Measurements from ENCODE around the gene PERM1.

PERM1 gene

DNA sequence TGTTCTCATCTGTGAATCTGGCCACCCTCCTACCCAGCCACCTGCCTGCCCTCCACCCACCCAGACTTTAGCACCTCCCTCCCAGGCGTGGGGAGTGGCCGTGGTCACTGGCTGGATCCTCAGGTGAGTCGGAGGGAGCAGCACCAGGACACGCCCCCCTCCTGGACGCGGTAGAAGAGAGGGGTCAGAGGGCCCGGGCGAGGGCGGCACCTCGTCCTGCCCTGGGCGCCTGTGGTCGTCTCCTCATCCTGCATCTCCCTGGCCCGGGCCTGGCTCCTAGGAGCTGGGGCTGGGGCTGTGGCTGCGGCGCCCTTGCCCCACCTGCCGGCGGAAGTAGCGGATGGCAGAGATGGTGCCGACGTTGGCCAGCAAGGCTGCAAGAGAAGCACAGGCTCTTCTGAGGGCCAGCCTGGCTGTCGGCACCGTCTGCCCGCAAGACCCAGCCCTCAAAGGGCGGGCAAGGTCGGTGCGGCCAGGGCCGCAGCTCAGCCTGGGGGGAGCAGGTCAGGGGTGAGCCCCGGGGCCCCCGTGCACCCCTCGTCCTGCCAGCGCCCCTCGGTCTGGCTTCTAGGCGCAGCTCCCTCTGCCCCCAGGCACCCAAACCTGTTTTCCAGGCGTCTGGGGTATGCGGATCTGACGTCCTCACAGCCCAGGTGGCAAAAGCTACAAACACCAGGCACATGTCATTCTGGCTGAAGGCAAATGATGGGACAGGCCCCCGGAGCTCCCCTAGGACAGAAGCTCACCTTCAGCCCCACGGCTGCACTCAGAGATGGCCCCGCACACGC, 5.8 kb downstream of the PERM1 start:
- DNase-seq, result peak; percentile 75

DNA sequence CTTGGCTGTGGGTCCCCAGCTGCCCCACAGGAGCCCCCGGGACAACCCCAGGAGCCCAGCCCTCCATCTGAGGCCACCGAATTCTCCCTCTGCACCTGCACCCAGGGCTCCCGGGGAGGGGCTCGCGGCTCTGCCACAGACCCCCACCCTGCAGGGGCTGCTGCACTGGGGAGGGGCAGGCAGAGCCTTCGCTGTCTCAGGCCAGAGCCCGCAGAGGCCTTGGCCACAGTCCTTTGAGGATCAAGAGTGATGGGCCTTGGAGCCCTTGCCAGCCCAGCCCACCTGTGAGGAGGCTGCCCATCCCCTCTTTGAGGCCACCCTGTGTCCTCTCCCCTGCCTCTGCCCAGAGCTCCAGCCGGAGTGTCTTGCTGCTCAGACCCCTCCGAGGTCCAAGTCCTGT, 6.5 kb downstream of the PERM1 start:
- DNase-seq, result no peak

DNA sequence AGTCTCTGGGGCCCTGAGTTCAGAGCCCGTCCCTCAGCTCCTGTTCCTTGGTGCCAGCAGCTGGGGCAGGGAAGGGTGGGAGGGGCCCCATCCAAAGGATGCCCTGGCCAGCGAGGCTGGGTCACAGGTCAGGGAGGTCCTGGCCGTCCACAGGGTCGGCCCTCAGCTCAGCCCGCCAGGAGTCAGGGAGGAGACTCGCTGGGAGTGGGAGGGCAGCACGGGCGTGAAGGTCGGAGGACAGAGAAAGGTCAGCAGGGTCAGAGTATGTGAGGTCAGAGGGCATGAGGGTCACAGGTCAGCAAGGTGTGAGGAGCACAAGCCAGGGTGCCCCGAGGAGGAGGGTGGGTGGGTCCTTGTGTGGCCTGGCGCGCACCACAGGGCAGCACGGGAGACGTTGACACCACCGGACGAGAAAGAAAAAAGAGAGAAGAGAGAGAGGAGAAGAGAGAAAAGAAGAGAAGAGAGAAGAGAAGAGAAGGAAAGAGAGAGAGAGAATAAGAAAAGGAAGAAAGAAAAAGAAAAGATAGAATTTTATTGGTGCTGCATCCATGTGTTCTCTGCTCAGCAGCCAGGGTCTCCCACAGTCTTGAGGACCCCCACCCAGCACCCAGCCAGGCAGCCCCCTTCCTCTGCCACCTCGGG, 7.1 kb downstream of the PERM1 start:
- no peak for DNase-seq

DNA sequence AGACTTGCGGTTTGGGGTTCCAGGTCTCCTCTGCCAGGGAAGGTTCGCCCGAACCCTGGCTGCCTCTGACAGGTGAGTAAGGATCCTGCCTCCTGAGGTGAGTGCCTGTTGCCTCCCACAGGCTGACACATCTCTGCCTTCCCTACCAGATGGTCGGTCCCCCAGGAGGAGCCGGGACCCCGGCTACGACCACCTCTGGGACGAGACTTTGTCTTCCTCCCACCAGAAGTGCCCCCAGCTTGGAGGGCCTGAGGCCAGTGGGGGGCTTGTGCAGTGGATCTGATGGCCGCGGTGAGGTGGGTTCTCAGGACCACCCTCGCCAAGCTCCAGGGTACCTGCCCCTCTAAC, 7.6 kb downstream of the PERM1 start:
- no peak for DNase-seq

DNA sequence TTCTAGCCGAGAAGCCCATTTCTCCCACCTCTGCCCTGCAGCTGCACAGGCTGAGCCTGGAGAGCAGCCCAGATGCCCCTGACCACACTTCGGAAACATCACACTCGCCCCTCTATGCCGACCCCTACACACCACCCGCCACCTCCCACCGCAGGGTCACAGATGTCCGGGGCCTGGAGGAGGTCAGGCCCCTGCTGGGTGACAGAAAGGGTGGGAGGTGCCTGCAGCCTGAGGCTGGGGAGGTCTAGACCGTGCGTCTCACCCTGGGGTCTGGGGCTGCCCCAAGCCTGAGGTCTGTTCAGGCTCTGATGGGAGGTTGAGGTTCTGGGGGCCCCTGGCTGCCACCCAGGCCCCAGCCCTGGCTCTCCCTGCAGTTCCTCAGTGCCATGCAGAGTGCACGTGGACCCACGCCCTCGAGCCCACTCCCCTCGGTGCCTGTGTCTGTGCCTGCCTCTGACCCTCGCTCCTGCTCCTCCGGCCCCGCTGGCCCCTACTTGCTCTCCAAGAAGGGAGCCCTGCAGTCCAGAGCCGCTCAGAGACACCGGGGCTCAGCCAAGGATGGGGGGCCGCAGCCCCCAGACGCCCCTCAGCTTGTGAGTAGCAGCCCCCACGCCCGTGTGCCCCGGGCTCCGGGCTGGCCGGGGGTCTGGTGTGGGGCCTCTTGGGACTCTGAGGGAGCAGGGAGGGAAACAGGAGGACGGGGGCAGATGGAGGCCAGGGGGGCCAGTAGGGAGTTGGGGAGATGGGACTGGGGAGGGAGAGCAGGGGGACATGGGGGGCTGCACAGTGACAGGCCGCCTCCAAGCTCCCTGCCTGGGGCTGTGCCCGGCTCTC, 8.2 kb downstream of the PERM1 start:
- DNase-seq, result no peak

DNA sequence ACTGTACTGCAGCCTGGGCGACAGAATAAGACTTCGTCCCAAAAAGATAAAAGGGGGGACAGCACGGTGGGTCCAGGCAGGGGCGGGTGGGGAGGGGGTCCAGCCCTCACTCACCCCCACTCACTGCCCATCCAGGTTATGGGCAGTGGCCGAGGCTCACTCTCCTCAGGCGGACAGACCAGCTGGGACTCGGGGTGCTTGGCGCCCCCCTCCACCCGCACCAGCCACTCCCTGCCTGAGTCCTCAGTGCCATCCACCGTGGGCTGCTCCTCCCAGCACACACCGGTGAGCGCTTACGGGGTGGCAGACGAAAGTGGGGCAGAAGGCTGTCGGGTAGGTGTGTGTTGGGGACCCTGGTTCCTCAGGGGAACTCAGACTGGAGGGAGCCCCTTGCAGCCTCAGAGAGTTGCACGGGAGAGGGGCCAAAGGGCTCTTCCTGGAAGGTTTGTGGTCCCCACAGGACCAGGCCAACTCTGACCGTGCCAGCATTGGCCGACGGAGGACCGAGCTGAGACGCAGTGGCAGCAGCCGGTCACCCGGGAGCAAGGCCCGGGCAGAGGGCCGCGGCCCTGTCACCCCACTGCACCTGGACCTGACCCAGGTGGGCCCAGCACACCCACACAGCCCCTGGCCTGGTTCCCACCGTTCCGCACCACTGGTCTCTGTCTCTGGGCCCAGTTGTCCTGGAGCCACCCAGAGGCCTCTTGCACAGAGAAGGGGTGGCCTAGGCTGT, 9.0 kb downstream of the PERM1 start:
- DNase-seq, result no peak

DNA sequence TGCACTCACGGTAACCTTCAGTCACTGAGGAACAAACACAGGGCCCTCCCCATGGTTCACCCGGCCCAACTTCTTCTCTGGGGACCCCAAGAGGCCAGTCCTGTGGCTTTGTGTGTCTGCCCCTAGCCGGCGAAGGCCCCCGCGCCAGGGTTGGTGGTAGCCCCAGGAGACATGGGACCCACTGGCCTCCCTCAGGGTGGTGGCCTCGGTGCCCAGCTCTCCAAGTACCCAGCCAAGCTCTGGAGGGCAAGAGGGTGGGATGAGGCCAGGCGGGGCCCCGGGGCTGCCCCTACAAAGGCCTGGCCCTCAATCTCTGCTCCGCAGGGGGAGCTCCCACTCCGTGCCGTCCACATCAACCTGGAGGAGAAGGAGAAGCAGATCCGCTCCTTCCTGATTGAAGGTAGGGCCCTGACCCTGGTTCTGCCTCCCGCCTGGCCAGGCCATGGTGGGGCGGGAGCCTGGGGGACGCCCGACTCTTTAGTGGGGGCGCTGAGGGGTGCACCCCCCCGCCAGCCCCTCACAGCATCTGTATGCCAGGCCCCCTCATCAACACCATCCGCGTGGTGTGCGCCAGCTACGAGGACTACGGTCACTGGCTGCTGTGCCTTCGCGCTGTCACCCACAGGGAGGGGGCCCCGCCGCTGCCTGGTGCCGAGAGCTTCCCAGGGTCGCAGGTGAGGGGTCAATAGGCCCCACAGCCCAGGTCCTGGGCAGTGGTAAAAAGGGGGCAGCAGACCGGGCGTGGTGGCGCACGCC, 10.0 kb downstream of the PERM1 start:
- no peak for DNase-seq

DNA sequence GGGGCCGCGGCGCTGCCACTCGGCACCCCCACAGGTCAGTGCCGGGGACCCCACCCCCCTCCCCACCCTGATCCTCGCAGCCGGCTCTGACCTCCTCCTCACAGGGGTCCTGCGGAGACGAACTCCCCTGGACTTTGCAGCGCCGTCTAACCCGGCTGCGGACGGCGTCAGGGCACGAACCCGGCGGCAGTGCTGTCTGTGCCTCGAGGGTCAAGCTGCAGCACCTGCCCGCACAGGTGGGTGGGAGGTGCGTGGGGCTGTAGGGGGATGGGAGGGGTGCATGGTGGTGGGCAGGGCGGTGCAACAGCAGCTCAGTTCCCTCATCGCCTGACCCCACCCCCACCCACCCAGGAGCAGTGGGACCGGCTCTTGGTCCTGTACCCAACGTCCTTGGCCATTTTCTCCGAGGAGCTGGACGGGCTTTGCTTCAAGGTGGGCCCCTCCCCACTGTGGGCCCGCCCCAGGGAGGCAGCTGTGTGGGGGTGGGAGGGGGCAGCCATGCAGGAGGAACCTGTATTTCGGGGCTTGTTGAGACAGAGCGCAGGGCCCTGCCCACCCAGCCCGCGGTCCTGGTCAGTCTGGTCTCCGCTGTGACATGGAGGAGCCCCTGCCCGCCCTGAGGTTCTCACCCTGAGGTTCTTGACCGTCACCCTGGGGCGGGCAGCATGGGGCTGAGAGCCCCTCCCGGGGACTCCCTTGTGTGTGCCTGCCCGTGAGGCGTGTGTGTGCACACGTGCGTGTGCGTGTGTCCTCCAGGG, 10.7 kb downstream of the PERM1 start:
- DNase-seq, result no peak

DNA sequence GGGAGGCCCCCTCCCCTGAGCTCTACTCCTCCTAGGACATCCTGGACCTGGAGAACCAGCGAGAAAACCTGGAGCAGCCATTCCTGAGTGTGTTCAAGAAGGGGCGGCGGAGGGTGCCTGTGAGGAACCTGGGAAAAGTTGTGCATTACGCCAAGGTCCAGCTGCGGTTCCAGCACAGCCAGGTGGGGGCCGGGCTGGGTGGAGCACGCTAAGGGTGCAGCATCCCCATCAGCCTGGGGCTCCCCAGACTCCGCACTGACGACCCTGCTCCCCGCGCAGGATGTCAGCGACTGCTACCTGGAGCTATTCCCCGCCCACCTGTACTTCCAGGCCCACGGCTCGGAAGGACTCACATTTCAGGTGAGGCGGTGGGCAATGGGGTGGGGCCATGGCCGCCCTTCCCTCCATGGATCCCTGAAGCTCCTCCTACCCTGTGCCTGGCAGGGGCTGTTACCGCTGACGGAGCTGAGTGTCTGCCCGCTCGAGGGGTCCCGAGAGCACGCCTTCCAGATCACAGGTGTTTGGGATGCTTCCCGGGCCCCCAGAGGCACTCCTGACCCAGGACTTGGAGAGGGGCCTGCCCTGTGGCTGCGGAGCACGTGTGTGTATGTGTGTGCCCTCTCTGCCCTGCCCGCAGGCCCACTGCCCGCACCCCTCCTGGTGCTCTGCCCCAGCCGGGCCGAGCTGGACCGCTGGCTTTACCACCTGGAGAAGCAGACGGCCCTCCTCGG, 11.5 kb downstream of the PERM1 start:
- DNase-seq, result no peak

DNA sequence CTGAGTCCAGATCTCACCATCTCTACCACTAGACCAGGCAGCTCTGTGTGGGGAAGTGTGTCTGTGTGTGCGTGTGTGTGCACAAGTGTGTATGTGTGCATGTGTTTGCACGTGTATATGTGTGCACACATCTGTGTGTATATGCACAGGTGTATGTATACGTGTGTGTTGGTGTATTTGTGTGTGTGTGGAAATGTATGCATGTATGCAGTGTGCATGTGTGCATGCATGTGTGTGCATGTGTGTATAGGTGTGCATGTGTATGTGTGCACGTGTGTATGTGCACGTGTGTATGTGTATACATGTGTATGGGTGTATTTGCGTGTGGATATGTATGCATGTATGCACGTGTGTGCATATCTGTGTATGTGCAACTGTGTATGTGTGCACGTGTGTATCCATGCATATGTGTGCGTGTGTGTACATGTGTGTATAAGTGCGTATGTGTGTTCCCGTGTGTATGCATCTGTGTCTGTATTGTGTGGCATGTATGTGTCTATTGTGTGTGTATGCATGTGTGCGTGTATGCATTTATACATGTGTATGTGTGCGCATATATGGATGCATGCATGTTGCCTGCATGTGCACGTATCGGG, 12.5 kb downstream of the PERM1 start:
- no peak for DNase-seq

DNA sequence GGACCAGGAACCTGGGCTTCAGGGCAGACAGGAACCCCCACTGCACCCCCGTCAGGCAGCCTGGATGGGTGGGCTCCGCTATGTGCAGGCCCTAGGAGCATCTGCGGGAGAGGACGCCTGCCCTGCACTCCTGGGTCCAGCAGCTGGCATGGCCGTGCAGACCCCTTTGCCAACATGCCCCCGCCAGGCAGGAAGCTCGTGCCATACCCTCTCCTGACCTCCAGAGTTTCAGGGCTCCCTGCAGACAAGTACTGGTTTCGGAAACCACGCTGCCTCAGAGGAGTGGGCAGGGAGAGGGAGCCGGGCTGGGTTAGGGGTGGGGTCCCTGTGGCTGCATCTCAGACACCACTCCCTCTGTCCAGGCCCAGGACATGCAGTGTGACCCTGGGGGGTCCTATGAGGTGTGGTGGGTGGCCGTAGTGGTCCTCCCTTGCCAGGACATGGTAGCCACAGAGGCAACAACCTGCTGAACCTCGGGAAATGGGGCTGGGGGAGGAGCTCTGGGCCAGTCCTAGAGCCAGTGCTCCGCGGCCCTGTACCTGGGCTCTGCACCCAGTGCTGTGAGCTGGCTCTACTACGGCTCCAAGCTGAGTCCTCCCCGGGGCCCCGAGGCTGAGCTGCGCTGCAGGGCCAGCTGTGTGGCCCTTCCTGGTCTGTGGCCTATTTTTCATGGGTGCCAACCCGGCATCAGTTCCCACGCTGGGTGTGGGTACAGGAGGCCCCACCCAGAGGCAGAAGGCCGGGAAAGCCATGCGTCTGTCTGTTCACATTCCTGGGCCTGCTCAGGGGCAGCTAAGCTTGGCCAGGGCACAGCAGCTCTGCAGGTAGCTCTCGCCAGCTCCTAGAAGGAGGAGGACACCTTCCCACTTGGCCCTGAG, 14.2 kb downstream of the PERM1 start:
- DNase-seq, result no peak

DNA sequence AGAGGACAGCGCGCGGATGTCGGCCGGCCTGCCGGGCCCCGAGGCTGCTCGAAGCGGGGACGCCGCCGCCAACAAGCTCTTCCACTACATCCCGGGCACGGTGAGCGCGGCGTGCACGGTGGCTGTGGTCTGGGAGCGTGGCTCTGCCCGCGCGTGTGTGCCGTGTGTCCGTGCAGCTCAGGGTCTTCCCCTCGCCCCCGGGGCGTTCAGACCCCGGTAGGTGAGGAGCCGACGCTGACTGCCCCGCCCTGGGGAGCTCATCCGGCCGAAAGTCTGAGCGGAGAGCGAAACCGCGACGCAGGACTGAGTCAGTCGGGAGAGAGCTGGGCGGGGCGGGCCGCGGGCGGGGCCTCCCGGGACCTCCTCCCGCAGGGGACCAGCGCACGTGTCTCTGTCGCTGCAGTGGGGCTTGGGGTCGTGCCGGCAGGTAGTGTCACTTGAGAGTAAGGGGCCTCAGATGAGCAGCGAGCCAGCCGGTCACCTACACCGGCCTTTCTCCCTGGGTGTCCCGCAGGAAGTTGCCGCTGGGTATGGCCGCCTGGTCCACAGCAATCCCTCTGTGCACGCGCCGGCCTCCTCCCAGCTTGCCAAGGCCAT, 15.1 kb downstream of the PERM1 start:
- peak; percentile 73 for DNase-seq

DNA sequence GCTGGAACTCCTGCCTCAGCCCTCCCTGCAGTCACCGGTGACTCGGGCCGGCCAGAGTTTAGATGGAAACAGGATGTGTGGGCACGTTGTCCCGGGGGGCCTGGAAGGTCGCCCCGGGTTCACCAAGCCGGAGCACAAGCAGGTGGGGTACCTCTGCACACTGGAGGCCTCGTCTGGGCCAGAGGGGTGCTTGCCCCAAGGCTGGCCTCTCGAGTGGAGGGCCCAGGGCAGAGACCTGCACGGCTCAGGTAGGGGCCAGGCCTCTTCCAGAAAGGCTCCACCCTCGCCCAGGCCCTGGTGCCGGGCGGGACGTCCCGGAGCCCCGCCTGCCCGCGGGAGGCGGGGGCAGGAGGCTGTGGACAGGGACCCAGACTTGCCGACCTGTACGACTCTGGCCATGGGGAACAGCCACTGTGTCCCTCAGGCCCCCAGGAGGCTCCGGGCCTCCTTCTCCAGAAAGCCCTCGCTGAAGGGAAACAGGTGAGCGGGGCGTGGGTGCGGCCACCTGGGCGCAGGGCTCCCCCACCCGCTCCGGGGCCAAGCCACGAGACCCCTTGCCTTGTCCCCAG, 15.7 kb downstream of the PERM1 start, which contains the start of gene PLEKHN1:
Gene PLEKHN1, plus strand, starts transcription at position 348 of the 569 bp plus-strand sequence. Its CDS starts 50 bp downstream, at position 398.
- DNase-seq, result peak; percentile 23

DNA sequence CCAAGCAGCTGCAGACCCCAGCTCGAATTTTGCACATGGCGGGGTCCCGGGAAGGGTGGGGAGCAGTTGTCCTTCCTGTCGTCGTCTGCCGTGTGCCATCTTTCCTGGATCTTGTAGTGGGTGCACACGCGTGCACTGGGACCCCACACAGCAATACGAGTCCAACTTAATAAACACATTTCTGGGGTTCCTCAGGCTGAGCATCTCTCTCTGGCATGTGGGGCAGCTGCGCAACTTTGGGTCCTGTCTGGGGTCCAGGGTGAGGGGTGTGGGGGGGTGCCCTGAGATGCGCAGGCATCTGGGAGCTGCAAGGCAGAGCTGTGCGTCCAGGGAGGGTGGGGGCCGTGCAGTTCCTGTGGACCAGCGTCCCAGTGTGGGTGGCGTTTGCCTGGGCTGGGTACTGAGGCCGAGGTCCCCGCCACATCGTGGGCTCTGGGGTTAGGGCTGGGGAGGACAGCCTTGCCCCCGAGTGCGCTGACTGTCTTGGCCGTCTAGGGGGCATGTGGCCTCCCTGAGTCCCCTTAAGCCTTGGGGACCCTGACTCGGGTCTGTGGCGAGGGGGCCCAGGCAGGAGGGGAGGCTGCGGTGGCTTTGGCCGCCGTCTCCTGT, 16.3 kb downstream of the PERM1 start:
- DNase-seq, result no peak

DNA sequence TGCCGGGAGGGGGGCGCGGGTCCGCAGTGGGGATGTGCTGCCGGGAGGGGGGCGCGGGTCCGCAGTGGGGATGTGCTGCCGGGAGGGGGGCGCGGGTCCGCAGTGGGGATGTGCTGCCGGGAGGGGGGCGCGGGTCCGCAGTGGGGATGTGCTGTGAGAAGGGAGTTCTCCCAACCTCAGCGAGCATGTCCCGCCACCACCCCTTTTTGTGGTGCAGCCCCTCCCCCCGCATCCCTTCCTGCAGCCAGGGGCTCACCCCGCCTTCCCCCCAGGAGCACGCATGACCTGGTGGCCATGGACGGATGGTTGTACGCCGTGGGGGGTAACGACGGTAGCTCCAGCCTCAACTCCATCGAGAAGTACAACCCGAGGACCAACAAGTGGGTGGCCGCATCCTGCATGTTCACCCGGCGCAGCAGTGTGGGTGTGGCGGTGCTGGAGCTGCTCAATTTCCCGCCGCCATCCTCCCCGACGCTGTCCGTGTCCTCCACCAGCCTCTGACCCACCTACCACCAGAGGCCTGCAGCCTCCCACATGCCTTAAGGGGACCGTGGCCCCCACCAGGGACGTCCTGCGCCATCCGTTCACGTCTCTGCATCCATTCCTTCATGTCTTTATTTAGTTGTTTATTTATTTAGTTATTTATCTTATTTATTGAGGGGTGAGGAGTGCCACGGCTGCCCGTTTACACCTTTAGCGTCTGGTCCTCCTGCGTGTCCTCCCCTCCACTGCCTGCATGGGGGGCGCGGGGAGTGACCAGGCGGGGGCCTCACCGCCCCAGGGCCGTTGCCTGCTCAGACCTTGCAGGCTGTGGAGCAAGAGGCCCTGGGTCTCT, 17.0 kb downstream of the PERM1 start:
- no peak for DNase-seq

DNA sequence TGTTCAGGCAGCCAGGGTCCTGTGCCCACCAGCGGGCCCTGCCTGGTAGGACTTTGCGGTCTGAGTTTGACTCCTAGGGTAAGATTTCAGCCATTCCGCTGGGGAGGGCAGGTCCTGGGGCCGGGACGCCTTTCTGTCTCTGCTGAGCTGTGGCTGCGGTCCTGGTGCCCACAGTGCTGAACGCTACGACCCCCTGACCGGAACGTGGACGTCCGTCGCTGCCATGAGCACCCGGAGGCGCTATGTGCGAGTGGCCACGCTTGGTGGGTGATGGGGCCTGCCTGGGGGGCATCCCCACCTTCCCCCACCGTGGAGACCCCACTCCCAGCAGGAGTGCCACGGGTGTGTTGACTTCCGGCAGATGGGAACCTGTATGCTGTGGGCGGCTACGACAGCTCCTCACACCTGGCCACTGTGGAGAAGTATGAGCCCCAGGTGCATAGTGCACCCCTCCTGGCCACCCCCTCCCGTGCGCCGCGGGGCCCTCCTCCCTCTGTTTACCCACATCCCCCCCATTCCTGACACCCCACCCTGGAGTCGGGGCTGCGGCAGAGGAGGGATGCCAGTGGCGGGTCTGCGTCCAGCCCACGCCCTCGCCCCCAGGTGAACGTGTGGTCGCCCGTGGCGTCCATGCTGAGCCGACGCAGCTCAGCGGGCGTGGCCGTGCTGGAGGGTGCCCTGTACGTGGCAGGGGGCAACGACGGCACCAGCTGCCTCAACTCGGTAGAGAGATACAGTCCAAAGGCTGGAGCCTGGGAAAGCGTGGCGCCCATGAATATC, 18.0 kb downstream of the PERM1 start:
- DNase-seq, result no peak

Data from CD4-positive, alpha-beta T cell treated with Interleukin-10 for 1 hour (primary cell).